Neural progenitor cell (in vitro differentiated cells): ENCODE data around the gene ATP5PD.

Source experiments
- EZH2 ChIP-seq: fragments of 200-600 bp; sonication (generic); IDR thresholded peaks from 2 replicates; pipeline ENCODE4 v1.6.1; 2017; ENCODE audit warnings: antibody characterized with exemption, mild to moderate bottlenecking, moderate library complexity
- TF ChIP-seq, protein P1 (sequence below): fragments of 200-600 bp; sonication (generic); IDR thresholded peaks from 2 replicates; pipeline ENCODE4 v1.5.1; 2017; ENCODE audit warnings: antibody characterized with exemption, mild to moderate bottlenecking

DNA sequence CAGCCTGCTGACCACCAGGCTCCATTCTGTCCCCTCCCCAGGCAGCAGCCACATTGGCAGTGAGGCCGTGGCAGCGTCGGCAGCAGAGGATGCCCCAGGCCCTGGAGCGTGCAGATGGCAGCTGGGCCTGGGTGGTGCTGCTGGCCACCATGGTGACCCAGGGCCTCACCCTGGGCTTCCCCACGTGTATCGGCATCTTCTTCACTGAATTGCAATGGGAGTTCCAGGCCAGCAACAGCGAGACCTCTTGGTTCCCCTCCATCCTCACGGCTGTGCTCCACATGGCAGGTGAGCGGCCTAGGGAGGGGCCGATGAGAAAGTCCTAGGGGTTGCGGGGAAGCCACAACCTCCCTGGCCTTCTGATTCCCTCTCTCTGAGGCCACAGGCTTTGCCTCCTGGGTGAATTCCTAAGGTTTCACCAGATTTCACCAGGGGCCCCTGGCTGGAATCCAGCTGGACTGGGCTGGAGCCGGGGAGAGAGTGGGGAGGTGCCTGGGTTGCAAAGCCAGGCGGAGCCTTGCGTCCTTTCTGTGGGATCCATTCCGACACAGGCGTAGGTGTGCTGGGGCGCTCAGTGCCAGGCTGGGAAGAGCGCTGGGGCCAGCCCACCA lies 46.9 kb upstream of the ATP5PD start:
- TF ChIP-seq, protein P1, sequence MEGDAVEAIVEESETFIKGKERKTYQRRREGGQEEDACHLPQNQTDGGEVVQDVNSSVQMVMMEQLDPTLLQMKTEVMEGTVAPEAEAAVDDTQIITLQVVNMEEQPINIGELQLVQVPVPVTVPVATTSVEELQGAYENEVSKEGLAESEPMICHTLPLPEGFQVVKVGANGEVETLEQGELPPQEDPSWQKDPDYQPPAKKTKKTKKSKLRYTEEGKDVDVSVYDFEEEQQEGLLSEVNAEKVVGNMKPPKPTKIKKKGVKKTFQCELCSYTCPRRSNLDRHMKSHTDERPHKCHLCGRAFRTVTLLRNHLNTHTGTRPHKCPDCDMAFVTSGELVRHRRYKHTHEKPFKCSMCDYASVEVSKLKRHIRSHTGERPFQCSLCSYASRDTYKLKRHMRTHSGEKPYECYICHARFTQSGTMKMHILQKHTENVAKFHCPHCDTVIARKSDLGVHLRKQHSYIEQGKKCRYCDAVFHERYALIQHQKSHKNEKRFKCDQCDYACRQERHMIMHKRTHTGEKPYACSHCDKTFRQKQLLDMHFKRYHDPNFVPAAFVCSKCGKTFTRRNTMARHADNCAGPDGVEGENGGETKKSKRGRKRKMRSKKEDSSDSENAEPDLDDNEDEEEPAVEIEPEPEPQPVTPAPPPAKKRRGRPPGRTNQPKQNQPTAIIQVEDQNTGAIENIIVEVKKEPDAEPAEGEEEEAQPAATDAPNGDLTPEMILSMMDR = no peak
- no peak for TF ChIP-seq EZH2
